ENCODE data around the gene MAG. TPM values are rescaled to one million over a fixed set of nuclear protein-coding genes. Genes with fewer than 3 reads are reported as not detected.

Gene MAG
- total RNA-seq, 4 donors from 2014 or later: 0.91 to 15.1 TPM; not detected in 2

DNA sequence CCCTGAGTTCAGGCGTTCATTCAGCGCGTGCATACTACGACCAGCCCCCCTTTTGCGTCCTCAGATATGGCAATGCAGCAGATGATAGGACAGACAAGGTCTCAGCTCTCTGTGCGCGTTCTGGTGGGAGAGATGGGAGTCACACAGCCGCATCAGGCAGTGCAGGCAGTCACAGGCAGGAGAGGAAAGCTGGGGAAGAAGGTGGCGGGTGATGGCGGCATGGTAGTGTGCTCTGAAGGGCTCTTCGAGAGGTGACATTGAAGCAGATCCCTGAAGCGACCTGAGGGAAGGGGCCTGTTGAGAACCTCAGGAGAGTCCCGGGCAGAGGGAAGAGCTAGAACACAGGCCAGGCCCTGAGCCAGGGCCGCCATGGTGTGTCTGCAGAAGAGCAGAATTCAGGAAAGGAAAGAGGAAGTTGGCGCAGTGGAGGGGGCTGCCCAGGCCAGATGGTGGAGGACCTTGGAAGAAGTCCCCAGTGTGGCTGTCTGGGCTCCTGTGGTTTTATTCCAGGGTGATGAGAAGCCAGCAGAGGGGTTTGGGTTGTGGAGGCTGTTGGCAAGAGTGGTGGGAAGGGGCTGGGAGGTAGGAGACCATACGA is 19.7 kb upstream of the MAG start:
- Histone ChIP-seq H3K27me3 (no peaks in the 10 kb centered on the region), H3K4me1 (peaks cover 0 to 4% of the 10 kb centered on the region in 2 donors), H3K4me3 (no peak overlapping the region), H3K36me3 (no peaks in the 10 kb centered on the region), H3K27ac (no peak overlapping the region), H3K9me3 (no peaks in the 10 kb centered on the region)
- intact Hi-C loops (cut with DNase I; ENCODE audit: low total_unique reads): no loop called here
- DNase-seq: no peak
- TF ChIP-seq POLR2A (IDR thresholded peaks at IDR 0.05): no peak
- TF ChIP-seq, protein P1, sequence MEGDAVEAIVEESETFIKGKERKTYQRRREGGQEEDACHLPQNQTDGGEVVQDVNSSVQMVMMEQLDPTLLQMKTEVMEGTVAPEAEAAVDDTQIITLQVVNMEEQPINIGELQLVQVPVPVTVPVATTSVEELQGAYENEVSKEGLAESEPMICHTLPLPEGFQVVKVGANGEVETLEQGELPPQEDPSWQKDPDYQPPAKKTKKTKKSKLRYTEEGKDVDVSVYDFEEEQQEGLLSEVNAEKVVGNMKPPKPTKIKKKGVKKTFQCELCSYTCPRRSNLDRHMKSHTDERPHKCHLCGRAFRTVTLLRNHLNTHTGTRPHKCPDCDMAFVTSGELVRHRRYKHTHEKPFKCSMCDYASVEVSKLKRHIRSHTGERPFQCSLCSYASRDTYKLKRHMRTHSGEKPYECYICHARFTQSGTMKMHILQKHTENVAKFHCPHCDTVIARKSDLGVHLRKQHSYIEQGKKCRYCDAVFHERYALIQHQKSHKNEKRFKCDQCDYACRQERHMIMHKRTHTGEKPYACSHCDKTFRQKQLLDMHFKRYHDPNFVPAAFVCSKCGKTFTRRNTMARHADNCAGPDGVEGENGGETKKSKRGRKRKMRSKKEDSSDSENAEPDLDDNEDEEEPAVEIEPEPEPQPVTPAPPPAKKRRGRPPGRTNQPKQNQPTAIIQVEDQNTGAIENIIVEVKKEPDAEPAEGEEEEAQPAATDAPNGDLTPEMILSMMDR (IDR thresholded peaks at IDR 0.05): no peak

DNA sequence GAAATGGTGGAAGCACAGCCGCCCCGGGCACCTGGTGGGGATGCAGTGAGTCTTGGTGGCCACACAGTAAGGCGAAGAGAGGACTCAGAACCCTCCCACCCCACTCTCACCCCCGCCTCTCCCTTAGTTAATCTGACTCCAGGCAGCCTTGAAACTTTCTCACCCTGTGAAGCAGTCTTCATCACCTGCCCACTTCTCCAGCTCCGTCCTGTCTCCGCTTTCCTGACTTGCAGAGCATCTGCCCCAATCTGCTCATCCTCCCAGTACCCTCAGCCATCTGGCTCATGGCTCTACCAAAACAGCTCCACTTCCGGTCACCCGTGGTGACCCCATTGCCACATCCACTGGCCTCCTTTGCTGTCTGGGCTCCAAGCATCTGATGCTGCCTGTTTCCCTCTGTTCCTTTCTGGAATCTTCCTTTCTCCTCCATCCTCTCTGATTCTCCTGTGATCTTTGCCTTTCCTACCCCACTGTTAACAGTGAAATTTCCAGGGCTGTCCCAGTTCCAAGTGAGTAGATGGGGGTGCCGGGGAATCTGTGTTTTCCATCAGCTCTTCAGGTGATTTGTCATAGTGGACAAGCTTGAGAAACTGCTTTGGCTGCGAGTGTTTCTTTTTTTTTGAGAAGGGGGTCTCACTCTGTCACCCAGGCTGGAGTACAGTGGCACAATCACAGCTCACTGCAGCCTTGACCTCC is 18.9 kb upstream of the MAG start:
- TF ChIP-seq, protein P1 (IDR thresholded peaks at IDR 0.05): no peak
- no peak for TF ChIP-seq POLR2A (IDR thresholded peaks at IDR 0.05)
- no peak overlapping the region for H3K4me3 ChIP-seq
- intact Hi-C loops (cut with DNase I; ENCODE audit: low total_unique reads): no loop called here
- H3K36me3 ChIP-seq: no peaks in the 10 kb centered on the region
- no peaks in the 10 kb centered on the region for H3K27me3 ChIP-seq
- peaks cover 0 to 4% of the 10 kb centered on the region in 2 donors for H3K4me1 ChIP-seq
- H3K27ac ChIP-seq: no peak overlapping the region
- H3K9me3 ChIP-seq: no peaks in the 10 kb centered on the region
- DNase-seq: no peak

DNA sequence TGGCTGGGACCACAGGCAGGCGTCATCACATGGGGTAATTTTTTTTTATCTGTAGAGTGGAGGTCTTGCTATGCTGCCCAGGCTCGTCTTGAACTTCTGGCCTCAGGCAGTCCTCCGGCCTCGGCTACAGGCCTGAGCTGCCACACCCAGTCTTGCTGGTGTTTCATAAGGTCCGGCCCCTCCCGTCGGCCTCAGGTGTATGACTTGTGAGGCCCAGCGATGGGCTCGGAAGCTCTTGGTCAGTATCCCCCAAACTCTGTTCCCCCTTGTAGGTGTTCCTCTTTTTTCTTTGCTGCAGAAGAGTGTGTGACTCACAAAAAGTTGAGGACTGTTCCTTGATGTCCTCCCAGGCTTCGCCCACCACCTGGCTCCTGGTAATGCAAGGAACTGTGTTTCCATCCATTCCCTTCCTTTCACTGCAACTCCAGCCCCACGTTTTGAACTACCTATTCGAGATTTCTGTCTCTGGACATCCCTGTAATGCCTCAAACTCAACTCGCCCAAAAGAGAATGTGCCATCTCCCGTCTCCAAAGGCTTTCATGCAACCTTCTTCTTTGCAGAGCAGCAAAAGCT is 18.2 kb upstream of the MAG start:
- Histone ChIP-seq H3K4me1 (peaks cover 0 to 4% of the 10 kb centered on the region in 2 donors), H3K36me3 (no peaks in the 10 kb centered on the region), H3K27me3 (no peaks in the 10 kb centered on the region), H3K27ac (no peak overlapping the region), H3K4me3 (no peak overlapping the region), H3K9me3 (no peaks in the 10 kb centered on the region)
- DNase-seq: no peak
- TF ChIP-seq POLR2A (IDR thresholded peaks at IDR 0.05): no peak
- TF ChIP-seq, protein P1 (IDR thresholded peaks at IDR 0.05): no peak
- intact Hi-C loops (cut with DNase I; ENCODE audit: low total_unique reads): no loop called here

- H3K4me1 ChIP-seq: peaks cover 0 to 4% of the 10 kb centered on the region in 2 donors
- H3K36me3 ChIP-seq: no peaks in the 10 kb centered on the region
- intact Hi-C loops (cut with DNase I; ENCODE audit: low total_unique reads): no loop called here
Measured at GRCh38 chr19:35274323-35274722, 17.6 kb upstream of the MAG start.

More at GRCh38 chr19:35274323-35274722, 17.6 kb upstream of the MAG start:
- Histone ChIP-seq H3K9me3 (no peaks in the 10 kb centered on the region), H3K4me3 (no peak overlapping the region), H3K27me3 (no peaks in the 10 kb centered on the region), H3K27ac (no peak overlapping the region)
- TF ChIP-seq POLR2A (IDR thresholded peaks at IDR 0.05): no peak
- TF ChIP-seq, protein P1 (IDR thresholded peaks at IDR 0.05): no peak
- no peak for DNase-seq

Measured in uterus (tissue), 4 donors.